HG03460 (cell line): ENCODE data around the gene KNG1.
"Not testable (repeated sequence)": the region's sequence is repeated elsewhere in the genome, so short reads cannot be mapped to it uniquely, and the experiment has no call there.

Experiments used
- ATAC-seq: cut with Tn5 transposase; IDR thresholded peaks from one replicate; pipeline ENCODE4 v1.9.1; 2021; ENCODE audit not compliant: unreplicated experiment

The KNG1 gene

DNA sequence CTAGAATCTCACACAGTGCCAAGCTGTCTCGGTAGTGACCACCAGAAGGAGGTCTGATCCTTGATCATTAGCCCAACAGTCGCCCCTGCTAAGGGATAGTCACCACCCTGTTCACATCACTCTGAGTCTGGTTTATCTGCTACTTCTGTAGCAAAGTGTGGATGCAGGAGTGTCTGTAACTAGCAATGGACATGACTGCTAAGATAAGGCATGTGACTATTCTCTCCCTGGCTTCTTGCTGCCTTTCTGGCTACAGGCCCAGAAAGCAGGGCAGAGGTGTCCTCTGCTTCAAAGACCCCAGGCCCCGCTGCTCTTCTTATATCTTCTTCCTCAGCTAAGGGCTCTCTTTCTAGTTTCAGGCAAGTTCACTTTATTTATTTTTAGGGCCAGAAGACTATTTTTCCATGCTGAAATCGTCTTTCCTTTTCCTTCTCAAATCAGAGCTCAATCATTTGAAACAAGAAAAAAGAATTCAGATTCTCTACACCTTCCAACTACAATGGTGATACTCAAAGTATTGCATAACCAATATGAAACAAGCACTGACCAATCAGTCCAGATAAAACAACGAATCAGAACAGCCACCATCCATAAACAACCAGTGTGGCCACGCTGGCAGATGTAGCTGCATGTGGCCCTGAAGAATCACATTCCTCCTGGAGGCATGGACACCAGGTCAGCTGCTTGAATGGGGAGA, 8.0 kb upstream of the KNG1 start:
- no peak for ATAC-seq

DNA sequence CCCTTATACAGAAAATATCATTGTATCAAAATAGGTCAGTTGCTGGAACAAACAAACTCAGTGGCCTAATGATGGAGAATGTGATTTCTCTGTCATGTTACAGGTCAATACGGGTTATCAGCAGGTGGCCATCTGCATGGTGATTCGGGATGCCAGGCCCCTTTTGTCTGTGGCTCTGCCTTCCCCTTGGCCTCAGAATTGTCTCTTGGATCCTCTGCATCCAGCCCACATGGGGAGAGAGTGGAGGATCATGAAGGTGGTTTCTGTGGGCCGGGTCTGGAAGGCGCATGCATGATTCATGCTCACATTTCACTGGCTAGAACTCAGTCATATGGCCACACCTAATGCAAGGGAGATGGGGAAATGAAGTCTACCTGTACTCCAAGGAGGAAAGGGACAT, 6.5 kb upstream of the KNG1 start:
- ATAC-seq, result not testable (repeated sequence)

DNA sequence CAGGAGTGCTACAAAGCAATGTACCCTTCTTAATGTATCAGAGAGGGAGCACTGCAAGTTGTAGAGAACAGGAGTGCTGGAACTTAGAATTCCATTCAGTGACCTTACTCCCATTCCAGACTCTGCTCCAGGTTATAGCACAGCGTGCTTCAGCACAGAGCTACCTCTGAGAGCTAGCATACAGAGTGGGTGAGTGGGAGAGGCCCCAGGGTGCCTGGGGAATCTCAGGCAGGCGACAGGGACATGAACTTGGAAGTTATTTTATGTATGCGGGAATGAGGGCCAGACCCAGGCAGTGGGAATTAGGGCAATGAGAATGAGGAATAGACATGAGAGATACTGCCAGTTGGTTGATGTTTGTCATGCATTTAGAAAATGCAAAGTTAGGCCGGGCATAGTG, 3.7 kb upstream of the KNG1 start:
- no peak for ATAC-seq

DNA sequence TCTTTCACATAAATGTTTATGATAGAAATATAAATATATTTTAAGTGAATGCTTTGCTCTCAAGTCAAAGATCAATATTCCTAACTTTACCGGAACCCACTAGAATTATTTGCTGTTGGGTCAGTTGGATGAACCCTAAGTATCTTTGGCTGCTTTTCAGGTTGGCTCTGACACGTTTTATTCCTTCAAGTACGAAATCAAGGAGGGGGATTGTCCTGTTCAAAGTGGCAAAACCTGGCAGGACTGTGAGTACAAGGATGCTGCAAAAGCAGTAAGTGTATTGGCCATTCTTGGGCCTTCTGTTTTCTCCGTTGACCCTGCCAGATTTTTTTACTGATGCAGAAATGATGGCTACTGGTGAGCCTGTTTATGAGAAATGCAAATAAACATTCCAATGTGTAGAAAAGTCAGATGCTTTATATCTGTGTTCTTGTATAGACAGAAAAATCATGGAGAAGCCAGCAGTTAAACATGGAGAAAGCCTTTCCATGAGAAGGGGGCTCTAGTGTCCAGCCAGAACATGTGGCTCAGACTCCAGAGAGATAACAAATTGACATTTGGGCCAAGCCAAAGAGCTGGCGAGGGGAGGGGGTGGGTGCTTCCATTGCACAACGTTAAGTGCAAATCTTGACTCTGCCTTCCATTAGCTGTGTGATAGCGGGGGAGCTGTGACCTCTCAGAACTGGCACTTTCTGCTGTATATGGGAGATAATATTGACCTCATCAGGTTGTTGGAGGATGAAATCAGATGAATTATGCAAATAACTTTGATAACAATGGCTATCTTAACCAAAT, 3.0 kb downstream of the KNG1 start:
- ATAC-seq, result no peak

DNA sequence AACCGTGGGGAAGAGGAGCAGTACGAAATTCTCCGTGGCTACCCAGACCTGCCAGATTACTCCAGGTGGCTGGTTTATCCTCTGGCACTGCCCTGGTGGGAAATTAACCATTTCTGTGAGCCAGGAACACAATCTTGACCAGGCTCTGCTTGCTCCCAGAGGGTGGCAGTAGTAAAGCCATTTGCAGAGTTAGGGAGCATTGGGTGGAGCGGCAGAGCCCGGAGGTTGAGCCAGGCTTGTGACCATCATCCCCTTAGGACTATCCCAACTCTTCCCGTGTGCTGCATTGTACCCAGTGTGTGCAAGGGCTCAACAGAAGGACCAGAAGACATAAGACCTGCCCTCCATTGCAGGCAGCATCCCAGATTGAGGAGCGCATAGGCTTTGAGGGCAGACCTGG, 5.3 kb downstream of the KNG1 start:
- ATAC-seq, result no peak

DNA sequence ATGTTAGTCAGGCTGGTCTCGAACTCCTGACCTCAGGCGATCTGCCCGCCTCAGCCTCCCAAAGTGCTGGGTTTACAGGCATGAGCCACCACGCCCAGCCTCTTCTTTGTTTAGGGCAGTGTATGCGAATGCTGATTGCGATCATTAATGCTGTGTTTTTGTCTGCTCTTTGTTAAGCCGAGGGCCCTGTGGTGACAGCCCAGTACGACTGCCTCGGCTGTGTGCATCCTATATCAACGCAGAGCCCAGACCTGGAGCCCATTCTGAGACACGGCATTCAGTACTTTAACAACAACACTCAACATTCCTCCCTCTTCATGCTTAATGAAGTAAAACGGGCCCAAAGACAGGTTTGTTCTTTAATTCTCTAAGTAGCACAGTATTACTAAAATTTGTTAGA, 7.8 kb downstream of the KNG1 start:
- no peak for ATAC-seq

DNA sequence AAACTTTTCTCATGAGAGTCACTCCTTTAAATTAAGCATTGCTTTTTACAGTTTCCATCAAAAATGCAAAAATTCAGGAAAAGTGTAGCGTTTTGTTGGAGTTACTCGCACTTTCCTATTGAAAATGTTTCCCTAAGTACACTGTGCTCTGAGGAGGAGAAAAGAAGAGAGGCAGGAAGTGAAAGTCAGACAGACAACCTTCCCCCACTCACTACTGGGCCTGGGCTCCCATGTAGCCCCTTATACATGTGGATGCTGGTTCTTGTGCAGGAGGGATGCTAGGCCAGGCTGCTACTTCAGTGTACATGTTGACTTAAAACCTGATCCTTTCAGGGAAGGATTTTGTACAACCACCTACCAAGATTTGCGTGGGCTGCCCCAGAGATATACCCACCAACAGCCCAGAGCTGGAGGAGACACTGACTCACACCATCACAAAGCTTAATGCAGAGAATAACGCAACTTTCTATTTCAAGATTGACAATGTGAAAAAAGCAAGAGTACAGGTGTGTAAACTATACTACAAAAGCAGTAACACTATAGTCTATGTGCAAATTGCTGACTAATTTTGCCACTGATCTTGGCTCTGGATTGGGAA, 15.1 kb downstream of the KNG1 start:
- ATAC-seq, result no peak

DNA sequence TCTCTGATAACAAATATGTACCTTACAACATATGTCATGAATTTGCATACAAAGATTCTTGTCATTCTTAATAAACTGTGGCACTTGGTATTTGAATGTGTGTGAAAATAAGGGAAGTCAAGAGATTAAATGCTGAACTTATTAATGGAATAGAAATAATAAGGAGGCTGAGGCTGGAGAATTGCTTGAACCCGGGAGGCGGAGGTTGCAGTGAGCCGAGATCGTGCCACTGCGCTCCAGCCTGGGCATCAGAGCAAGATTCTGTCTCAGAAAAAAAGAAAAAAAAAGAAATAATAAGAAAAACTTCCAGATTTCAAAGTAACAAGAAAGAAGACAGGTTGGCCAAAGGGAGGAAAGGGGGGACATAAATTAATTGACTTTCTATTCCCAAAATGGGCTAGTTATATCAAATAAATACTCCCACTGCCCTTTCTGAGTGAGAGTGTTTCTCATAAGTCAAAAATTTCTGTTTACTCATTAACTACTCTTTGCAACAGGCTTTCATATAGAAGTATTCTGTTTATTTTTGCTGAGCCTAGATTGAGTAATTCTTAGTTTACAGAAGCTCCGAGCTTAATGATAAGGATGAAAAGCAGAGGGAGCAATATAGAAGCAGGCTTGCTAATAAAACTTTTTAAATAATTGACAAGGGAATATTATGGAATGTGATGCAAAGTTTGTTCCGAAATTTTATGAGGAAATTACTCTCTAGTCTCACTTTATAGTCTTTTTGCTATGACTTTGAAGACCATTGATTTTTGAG, 25.6 kb downstream of the KNG1 start:
- no peak for ATAC-seq

DNA sequence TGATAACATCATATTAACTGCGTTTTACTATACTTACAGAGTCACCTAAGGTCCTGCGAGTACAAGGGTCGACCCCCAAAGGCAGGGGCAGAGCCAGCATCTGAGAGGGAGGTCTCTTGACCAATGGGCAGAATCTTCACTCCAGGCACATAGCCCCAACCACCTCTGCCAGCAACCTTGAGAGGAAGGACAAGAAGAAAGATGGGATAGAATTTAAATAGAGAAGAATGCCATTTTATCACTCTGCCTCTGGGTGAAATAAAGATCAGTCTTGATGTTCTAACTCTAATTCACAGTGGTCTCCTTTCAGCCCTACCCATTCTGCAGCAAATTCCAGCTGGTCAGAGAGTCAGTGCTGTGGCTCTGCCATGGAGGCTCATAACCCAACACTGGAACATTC, 26.5 kb downstream of the KNG1 start:
- no peak for ATAC-seq

DNA sequence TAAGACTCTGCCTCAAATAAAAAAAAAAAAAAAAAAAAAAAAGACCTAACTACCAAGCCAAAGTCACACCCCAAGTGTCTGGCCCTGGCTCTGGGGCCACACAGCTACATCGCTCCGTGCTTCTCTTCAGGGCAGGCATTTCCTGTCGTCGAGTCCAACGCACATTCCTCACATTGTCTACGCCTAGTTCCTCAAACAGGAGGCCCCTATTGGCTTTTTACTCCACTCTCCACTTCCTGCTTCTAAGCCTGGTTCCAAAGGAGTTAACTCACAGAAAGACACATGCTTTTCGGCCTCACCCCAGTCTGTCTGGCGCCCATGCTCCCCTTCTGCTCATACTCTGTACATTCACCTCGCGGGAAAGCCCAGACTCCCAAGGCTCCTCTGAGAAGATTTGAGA, 28.8 kb downstream of the KNG1 start:
- no peak for ATAC-seq

DNA sequence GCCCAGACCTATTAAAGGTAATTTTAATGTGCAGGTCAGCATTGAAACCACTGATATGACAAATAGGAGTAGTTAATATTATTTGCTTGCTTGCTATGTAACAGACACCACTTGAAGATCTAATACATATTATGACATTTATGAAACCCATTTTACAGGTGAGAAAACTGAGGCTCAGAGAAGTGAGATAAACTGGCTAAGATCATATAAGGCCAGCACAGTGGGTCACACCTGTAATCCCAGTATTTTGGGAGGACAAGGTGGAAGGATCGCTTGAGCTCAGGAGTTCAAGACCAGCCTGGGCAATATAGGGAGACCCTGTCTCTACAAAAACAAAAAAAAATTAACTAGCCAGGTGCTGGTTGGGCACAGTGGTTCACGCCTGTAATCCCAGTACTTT, 33.2 kb downstream of the KNG1 start:
- no peak for ATAC-seq

DNA sequence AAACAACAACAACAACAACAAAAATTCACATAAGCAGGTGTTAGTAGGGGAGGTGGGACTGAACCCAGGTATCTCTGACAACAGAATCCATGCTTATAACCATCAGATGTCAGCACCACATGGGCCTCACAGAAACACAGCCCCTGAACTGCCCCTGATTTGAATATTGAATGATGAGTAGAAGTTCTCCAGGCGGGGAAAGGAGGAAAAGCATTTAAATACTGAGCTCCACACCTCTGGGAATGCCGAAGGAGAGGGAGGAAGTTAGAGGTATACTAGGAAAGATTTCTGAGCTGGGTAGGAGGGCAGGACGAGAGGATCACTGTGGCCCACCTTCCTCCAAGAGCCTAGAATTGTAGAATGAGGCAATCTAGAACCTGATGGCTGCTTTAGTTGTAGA, 34.3 kb downstream of the KNG1 start:
- no peak for ATAC-seq

DNA sequence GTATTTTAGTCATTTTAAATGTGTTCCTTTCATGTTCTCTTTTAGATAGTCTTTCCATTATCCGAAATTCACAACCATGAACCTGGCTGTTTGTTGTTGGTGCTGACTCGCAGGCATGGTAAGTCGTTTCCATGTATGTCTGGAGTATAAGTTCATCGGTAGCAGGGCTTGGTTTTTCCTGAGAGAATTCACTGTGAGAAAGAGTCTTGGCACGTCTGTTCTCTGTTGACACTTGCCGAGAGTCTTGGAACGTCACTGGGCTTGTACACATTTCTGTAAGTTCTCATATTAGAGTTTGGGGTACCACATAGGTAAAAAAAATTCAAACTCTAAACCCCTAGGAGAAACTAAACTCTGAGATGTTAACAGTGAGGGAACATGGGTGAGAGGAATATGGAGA, 36.8 kb downstream of the KNG1 start:
- ATAC-seq, result no peak

DNA sequence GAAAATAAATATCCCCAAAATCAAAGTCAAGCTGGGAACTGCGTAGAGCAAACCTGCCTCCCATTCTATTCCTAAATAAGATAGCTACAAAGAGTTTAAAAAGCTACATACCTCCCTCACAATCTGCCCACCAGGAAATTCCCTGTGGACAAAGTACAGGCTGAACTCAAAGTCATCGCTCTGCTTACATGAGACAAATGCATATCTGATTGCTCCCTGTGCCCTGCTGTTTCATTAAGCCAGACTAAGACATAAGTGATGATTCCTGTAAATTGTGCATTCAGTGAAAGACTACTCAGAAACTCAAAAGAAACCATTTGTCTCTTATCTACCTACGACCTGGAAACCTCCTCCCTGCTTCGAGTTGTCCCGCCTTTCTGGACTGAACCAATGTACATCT, 37.7 kb downstream of the KNG1 start:
- ATAC-seq, result no peak

DNA sequence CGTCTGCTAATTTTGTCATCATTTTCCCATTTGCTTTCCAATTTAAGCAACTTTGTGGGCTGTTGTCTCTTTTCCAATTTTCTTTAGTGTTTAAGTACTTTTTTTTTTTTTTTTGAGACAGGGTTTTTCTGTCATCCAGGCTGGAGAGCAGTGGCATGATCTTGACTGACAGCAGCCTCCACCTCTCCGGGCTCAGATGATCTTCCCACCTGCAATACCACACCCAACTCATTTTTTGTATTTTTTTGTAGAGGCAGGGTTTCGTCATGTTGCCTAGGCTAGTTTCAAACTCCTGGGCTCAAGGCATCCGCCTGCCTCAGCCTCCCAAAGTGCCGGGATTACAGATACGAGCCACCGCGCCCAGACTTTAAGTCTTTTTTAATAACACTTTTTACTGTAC, 40.1 kb downstream of the KNG1 start:
- ATAC-seq, result no peak

DNA sequence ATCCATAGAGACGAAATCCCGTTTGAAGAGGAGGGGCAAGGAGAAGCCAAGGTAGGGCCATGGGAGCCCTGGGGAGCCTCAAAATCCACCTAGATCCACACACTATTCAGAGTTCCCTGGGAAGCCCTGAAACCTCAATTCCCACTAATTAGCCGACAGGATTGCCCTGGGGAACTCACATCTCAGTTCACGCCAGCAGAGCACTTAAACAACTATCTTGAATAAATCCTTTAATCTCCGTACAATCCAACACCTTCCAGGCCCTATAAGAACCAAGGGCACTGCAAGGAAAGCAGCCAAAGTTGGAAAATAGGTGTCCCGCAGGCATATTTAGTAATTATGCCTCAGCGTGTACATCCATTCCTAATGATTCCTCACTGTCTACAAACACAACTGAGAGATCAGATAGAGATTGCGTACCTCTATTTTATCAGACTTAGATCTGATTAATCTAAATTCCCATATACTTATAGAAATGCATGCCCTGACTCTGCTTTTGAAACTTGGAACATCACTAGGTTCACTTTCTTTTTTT, 40.6 kb downstream of the KNG1 start:
- no peak for ATAC-seq

DNA sequence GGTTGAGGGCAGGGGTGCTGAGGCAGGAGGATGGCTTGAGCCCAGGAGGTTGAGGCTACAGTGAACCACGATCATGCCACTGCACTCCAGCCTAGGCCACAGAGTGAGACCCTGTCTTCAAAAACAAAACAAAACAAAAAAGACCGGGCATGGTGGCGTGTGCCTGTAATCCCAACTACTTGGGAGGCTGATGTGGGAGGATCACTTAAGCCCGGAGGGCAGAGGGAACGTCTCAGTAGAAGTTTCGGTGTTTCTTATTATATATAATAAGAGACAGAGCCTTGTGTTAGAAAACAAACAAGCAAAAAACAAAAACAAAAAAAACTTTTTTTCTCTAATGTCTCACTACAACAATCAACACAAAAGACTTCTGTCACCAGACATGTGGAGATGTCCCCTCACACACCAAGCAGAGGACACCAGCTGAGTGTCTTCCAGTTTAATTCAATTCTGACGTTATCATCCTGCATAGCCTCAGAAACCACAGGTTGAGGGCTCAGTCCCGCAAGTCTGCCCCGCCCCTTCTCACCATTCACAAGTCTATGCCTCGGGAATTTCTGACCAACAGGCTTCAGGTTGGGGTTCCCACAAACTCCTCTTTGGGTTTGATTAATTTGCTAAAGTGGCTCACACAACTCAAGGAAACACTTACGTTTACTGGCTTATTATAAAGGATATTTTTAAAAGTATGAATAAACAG, 42.2 kb downstream of the KNG1 start:
- no peak for ATAC-seq

DNA sequence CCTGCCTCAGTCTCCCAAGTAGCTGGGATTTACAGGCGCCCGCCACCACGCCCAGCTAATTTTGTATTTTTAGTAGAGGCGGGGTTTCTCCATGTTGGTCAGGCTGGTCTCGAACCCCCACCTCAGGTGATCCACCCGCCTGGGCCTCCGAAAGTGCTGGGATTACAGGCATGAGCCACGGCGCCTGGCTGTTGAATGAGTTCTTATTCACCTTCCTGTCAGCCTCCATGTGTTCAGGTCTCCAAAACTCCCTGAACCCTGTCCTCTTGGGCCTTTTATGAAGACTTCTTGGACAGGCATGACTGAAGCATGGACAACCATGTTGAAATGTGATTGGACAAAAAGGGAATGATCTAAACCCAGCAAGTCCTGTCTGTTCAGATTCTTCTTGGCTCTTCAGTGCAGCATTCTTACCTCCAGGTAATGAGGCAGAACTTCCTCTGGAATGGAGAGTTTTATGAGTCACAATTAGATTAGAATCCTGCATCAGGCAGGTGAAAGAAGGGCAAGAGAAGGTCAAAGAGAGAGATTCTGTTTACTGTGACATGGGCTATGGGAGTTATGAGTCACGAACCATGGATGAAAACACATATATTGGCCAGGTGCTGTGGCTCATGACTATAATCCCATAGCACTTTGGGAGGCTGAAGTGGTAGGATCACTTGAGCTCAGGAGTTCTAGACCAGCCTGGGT, 43.1 kb downstream of the KNG1 start:
- no peak for ATAC-seq

DNA sequence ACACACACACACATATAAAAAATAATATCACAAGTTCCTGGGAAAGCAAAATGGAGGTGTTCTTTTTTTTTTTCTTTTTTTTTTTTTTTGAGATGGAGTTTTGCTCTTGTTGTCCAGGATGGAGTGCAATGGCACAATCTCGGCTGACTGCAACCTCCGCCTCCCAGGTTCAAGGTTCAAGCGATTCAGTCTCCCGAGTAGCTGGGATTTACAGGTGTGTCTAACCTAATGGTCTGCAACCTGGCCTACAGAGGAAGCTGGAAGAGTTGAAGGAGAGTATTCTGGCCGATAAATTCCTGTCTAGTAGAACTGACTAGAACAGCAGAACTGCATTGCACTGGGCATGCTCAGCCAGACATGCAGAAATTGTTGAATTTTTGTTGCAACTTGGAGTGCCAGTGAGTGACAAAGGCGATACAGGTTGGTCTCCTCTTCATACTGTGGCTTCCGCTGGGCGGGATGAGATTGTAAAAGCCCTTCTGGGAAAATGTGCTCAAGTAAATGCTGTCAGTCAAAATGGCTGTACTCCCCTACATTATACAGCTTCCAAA, 43.8 kb downstream of the KNG1 start:
- no peak for ATAC-seq

DNA sequence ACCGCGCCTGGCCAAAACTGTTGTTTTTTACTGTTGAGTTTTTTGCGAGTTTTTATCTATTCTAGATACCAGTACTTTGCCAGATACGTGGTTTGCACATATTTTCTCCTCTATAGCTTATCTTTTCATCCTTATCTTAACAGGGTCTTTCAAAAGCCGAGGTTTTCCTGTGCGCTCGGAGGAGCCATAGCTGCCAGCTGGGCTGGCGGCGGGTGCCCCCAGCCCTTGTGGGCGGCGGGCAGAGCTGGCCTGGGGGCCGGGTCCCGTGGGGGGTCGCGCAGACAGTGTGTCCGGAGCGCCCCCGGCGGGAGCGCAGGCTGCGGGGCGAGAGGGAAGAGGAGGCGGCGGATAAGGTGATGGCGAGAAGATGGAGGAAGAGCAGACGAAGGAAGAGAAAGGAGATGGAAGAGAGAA, 55.1 kb downstream of the KNG1 start:
- peak; percentile 16 for ATAC-seq
